ENCODE measurements around the gene MYO7B. TPM values are rescaled to one million over a fixed set of nuclear protein-coding genes. Genes with fewer than 3 reads are reported as not detected.

The MYO7B gene
- total RNA-seq, 1 experiment from 2014 or later: 0.05 TPM

DNA sequence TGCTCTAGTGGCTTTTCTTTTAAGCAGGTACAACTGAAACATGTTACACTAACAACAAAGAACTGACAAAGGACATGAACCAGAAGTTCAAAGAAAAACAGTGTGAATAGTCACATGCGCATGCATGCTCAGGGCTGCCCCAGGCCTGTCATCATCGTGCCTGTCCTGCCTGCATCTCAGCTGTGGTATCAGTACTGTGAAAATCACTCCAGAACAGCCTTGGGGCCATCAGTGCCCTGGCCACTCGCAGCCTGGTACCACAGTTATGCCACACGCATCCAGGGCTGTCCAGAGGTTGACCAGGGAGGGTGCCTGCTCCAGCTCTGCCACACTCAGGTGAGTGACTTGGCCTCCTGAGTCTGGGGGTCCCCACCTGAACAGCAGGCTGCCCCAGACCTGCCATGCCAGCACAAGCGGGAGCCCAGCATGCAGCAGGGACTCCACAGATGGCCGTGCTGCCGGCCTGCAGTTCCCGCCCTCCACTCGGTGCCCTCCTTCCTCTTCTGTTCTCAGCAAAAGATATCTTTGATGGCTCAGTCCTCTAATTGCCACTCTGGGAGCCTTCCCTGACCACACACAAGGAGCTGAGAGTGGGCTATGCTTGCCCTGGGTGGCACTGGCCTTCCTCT, 127.6 kb downstream of the MYO7B start:
- Mint-ChIP-seq H3K27me3 (ENCODE audit: unreplicated experiment) (peaks cover 77% of the 10 kb centered on the region), H3K27ac (ENCODE audit: unreplicated experiment) (no peak overlapping the region), H3K4me1 (ENCODE audit: low read depth, unreplicated experiment) (no peaks in the 10 kb centered on the region), H3K9me3 (ENCODE audit: low read depth, unreplicated experiment) (no peaks in the 10 kb centered on the region), H3K4me3 (ENCODE audit: low read depth, unreplicated experiment) (no peak overlapping the region), H3K36me3 (ENCODE audit: insufficient read depth, unreplicated experiment) (no peaks in the 10 kb centered on the region)
- CTCF ChIA-PET: no interaction called here
- BruUV-seq (replicated peaks): no TSS peak
- no peak for TF ChIP-seq CTCF (IDR thresholded peaks at IDR 0.05; ENCODE audit: unreplicated experiment)
- DNase-seq: no peak
- intact Hi-C loops (cut with micrococcal nuclease; ENCODE audit: unreplicated experiment): no loop called here

DNA sequence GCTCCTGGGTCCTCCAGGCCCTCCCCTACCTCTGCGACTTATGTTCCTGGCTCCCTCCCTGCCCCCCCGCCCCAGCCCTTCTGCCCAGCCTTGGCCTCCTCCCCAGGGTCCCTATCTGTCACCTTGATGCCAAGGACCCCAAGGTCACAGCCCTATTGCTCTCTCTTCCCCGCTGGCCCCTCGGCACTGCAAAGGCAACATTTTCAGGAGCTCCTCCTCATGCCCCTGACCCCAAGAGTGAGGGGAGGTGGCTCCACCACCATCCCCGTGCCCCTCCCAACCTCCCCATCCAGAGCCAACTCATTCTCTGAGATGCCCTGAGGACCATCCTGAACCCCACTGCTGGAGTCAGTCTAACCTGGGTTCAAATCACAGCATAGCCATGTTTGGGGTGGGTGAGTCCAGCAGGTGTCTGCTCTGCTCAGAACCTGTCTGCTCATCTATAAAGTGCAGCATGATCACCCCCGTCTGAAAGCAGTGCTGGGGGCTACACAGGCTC, 128.1 kb downstream of the MYO7B start:
- Mint-ChIP-seq H3K4me1 (ENCODE audit: low read depth, unreplicated experiment) (no peaks in the 10 kb centered on the region), H3K27ac (ENCODE audit: unreplicated experiment) (no peak overlapping the region), H3K27me3 (ENCODE audit: unreplicated experiment) (peaks cover 72% of the 10 kb centered on the region), H3K9me3 (ENCODE audit: low read depth, unreplicated experiment) (no peaks in the 10 kb centered on the region), H3K36me3 (ENCODE audit: insufficient read depth, unreplicated experiment) (no peaks in the 10 kb centered on the region), H3K4me3 (ENCODE audit: low read depth, unreplicated experiment) (no peak overlapping the region)
- no peak for DNase-seq
- CTCF ChIA-PET: interaction anchor here (0.7 kb wide), 1 partner anchor 13 kb away, joined by 8 read pairs; no protein-coding TSS in a partner anchor
- no TSS peak for BruUV-seq (replicated peaks)
- TF ChIP-seq CTCF (IDR thresholded peaks at IDR 0.05; ENCODE audit: unreplicated experiment): no peak
- intact Hi-C loops (cut with micrococcal nuclease; ENCODE audit: unreplicated experiment): no loop called here

- H3K36me3 Mint-ChIP-seq (ENCODE audit: insufficient read depth, unreplicated experiment): no peaks in the 10 kb centered on the region
- no TSS peak for BruUV-seq (replicated peaks)
- H3K27ac Mint-ChIP-seq (ENCODE audit: unreplicated experiment): no peak overlapping the region
- no peaks in the 10 kb centered on the region for H3K9me3 Mint-ChIP-seq (ENCODE audit: low read depth, unreplicated experiment)
- intact Hi-C loops (cut with micrococcal nuclease; ENCODE audit: unreplicated experiment): no loop called here
- TF ChIP-seq CTCF (IDR thresholded peaks at IDR 0.05; ENCODE audit: unreplicated experiment): no peak
- H3K4me3 Mint-ChIP-seq (ENCODE audit: low read depth, unreplicated experiment): peak overlapping the region; percentile 43
- peaks cover 77% of the 10 kb centered on the region for H3K27me3 Mint-ChIP-seq (ENCODE audit: unreplicated experiment)
- CTCF ChIA-PET: interaction anchor here (0.7 kb wide), 1 partner anchor 12 kb away, joined by 8 read pairs; no protein-coding TSS in a partner anchor
- no peak for DNase-seq
- no peaks in the 10 kb centered on the region for H3K4me1 Mint-ChIP-seq (ENCODE audit: low read depth, unreplicated experiment)
These were observed 128.8 kb downstream of the MYO7B start for GRCh38 chr2:127664065-127664894.

GRCh38 chr2:127664895-127665225, 129.4 kb downstream of the MYO7B start:
- intact Hi-C loops (cut with micrococcal nuclease; ENCODE audit: unreplicated experiment): no loop called here
- TF ChIP-seq CTCF (IDR thresholded peaks at IDR 0.05; ENCODE audit: unreplicated experiment): no peak
- no TSS peak for BruUV-seq (replicated peaks)
- no peak for DNase-seq
- CTCF ChIA-PET: no interaction called here
- H3K4me1 Mint-ChIP-seq (ENCODE audit: low read depth, unreplicated experiment): no peaks in the 10 kb centered on the region
- H3K27ac Mint-ChIP-seq (ENCODE audit: unreplicated experiment): no peak overlapping the region
- H3K4me3 Mint-ChIP-seq (ENCODE audit: low read depth, unreplicated experiment): peak overlapping the region; percentile 43
- H3K27me3 Mint-ChIP-seq (ENCODE audit: unreplicated experiment): peaks cover 82% of the 10 kb centered on the region
- H3K9me3 Mint-ChIP-seq (ENCODE audit: low read depth, unreplicated experiment): no peaks in the 10 kb centered on the region
- H3K36me3 Mint-ChIP-seq (ENCODE audit: insufficient read depth, unreplicated experiment): no peaks in the 10 kb centered on the region

All from Calu3 (cell line).